A549 (cell line): ENCODE results near the gene BRD3OS. TPM values are rescaled to one million over a fixed set of nuclear protein-coding genes. Genes with fewer than 3 reads are reported as not detected.
A peak's percentile ranks its signal among the peaks of the same experiment; 100 is the strongest.

ENCODE experiments used
- ATAC-seq, 2 experiments: fragments of 200-7000 bp in 1 of 2; fragments of >200 bp in 1 of 2; cut with Nextera tagmentation in 1 of 2; cut with Tn5 transposase in 1 of 2; 3 replicates each; pipeline versions ENCODE4 v1.8.0 to v1.9.1; 2018 to 2020; ENCODE audit warnings: mild to moderate bottlenecking in 1 of 2, moderate library complexity in 1 of 2
- CTCF ChIA-PET: fragments of 300-600 bp; sonication (Branson Sonifier 250); formaldehyde crosslinking; extraction: SDS; loops from one replicate; lab custom pipeline; 2021; ENCODE audit warnings: antibody characterized with exemption, inconsistent platforms; lab: Yijun Ruan, JAX
- POLR2A ChIA-PET: fragments of 350-600 bp; formaldehyde crosslinking; extraction: SDS; loops from one replicate; lab custom pipeline; 2021; ENCODE audit warnings: antibody characterized with exemption, inconsistent platforms; lab: Yijun Ruan, JAX
- DNase-seq, 2 experiments: peaks; one replicate each; pipeline versions ENCODE4 v3.0.0 to v3.0.0-alpha.2; 2011 to 2016; ENCODE audit warnings: low read depth in 1 of 2, low spot score in 1 of 2
- FAIRE-seq: peaks from 2 replicates; lab custom pipeline; 2011; peaks lifted over from hg19 to GRCh38; lab: Jason Lieb, UNC
- H3K27ac ChIP-seq, 2 experiments: fragments of >200 bp; sonication (Bioruptor Twin); formaldehyde crosslinking; 3 replicates each; pipeline ENCODE4 v1.5.1; 2016 to 2017
- H3K4me1 ChIP-seq: fragments of >200 bp; sonication (Bioruptor Twin); formaldehyde crosslinking; 3 replicates; pipeline ENCODE4 v1.6.1; 2016
- H3K4me2 ChIP-seq: fragments of >200 bp; sonication (Bioruptor Twin); formaldehyde crosslinking; 3 replicates; pipeline ENCODE4 v1.6.1; 2016
- H3K4me3 ChIP-seq: fragments of >200 bp; sonication (Bioruptor Twin); formaldehyde crosslinking; 3 replicates; pipeline ENCODE4 v1.5.1; 2016
- H3K9me3 ChIP-seq: fragments of >200 bp; sonication (Bioruptor Twin); formaldehyde crosslinking; 3 replicates; pipeline ENCODE4 v1.6.1; 2016
- ATOH8 ChIP-seq: fragments of 250-450 bp; sonication (Bioruptor Pico); IDR thresholded peaks from 2 replicates; pipeline ENCODE4 v1.5.0; 2020; ENCODE audit warnings: low read depth, mild to moderate bottlenecking, moderate library complexity
- MYC ChIP-seq: IDR thresholded peaks from 2 replicates; pipeline ENCODE4 v1.6.1; 2012; ENCODE audit warnings: mild to moderate bottlenecking, inconsistent platforms, low read length, improper control_type of control experiment, borderline replicate concordance
- PBX3 ChIP-seq: IDR thresholded peaks from 2 replicates; pipeline ENCODE4 v1.6.1; 2012
- POLR2AphosphoS2 ChIP-seq: conservative IDR thresholded peaks from 2 replicates; pipeline ENCODE4 v1.6.1; 2012; ENCODE audit warnings: low read length, improper control_type of control experiment, inconsistent platforms
- RAD21 ChIP-seq, 2 experiments: fragments of >200 bp in 1 of 2; sonication (Bioruptor Twin) in 1 of 2; formaldehyde crosslinking in 1 of 2; IDR thresholded peaks in 1 of 2; conservative IDR thresholded peaks in 1 of 2; 2 replicates in 1 of 2; 3 replicates in 1 of 2; pipeline ENCODE4 v1.6.1; 2012 to 2018; ENCODE audit warnings: inconsistent platforms in 1 of 2
- TP53 ChIP-seq: fragments of 250-450 bp; sonication (Bioruptor Pico); IDR thresholded peaks from 2 replicates; pipeline ENCODE4 v1.5.0; 2021; ENCODE audit warnings: mild to moderate bottlenecking, moderate library complexity
- ZC3H11A ChIP-seq: fragments of 450-650 bp; IDR thresholded peaks from 2 replicates; pipeline ENCODE4 v1.6.1; 2014; ENCODE audit warnings: antibody characterized with exemption, mild to moderate bottlenecking
- WGBS: methylation state at CpG from one replicate; pipeline ENCODE4 v1.1.6; 2017; ENCODE audit errors: missing lambda C conversion rate; 5-methylcytosine and 5-hydroxymethylcytosine counted together
- polyA plus RNA-seq, 4 experiments: library from polyadenylated mRNA; depleted of rRNA in 3 of 4; stranded (reverse); fragments of >200 nt; fragmentation: RNase III in 1 of 4; extraction: RNeasy Plus Mini Kit Qiagen cat#74134 plus additional on column Dnase treatment in 1 of 4; gene quantifications; 2 replicates in 3 of 4; 3 replicates in 1 of 4; pipeline ENCODE4 v1.2.3, GENCODE V29; 2011 to 2017

Gene BRD3OS
- polyA plus RNA-seq, 2 of the 4 experiments (the other 2 are of a cell fraction) = 10.4 to 10.8 TPM

DNA sequence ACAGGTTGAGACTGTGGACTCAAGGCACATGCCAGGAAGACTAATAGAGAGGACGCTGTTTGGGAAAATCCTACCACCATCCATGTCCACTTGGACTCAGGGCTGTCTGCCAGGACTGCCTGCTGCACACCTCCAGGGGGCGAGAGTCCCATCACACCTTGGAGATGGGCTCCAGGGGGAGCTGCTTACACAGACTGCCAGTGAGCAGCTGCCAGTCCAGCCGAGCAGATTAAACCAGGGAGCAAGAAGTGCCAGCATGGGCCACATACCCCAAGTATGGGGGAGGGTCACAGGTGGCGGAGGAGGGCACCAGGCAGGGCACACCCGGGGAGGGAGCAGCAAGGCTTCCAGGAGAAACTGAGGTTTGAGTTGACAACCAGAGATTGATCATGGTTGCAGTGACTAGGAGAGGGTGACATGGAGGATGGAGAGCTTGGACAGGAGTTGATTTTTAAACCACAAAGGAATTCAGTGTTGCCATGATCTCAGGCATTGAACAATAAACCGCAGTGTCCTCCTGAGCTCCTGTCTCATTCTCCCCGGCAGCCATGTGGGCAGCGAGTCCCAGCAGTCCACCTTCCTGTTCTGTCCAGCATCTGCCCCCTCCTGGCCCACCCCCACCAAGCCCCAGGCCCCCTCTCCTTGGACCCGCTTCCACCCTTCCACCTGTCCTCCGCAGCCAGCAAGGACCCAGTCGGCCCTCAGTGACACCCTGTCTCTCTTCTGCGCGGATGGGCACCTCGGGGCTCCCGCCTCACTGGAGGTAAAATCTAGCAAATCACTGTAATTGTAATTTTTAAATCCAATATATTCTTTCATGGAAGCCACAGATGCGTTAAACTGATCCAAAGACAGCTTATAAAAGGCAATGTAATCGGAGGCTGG lies 30.0 kb upstream of the BRD3OS start:
- peak; percentile 15 to 31; a peak in 3 of 6 replicates for ATAC-seq
- ChIA-PET POLR2A (interaction anchor here (2.2 kb wide), 1 partner anchor 213 kb away, joined by 9 read pairs; no protein-coding TSS in a partner anchor), CTCF (interaction anchor here (0.6 to 5.5 kb wide), 60 partner anchors 10 to 621 kb away, joined by 3 to 348 read pairs (median 4); partner anchors contain the start of genes BRD3OS and DBH)
- WGBS = 45% methylated on average over 15 of the region's 17 CpGs
- TF ChIP-seq RAD21 (conservative IDR thresholded peaks at IDR 0.05 in 1 of 2, IDR thresholded peaks at IDR 0.05 in 1 of 2) (peak in 1 of 2 experiments; percentile 43; a peak in 2 of 5 replicates), TP53 (CRISPR knock-in tag) (0 out of 2 replicates have a peak, but pooled peaks have one; percentile 48), PBX3 (no peak)
- no peak for FAIRE-seq
- Histone ChIP-seq H3K4me3 (no peak overlapping the region), H3K4me1 (peaks cover 24% of the 10 kb centered on the region), H3K27ac (no peak overlapping the region), H3K9me3 (no peaks in the 10 kb centered on the region), H3K4me2 (no peak overlapping the region)
- peak; percentile 71 to 72 for DNase-seq

- CTCF ChIA-PET = interaction anchor here (3.9 to 5.5 kb wide), 5 partner anchors 9 to 215 kb away, joined by 39 to 348 read pairs (median 68); partner anchors contain the start of gene BRD3OS
- Histone ChIP-seq H3K27ac (no peak overlapping the region), H3K4me2 (no peak overlapping the region), H3K9me3 (no peaks in the 10 kb centered on the region), H3K4me3 (no peak overlapping the region), H3K4me1 (peaks cover 19% of the 10 kb centered on the region)
- no peak for TF ChIP-seq POLR2AphosphoS2
- no peak for DNase-seq
- FAIRE-seq = no peak
- POLR2A ChIA-PET = no interaction called here
- WGBS = 48% methylated on average over 24 of the region's 24 CpGs
- ATAC-seq = no peak
Observed at GRCh38 chr9:133996531-133997520, 28.5 kb upstream of the BRD3OS start.

DNA sequence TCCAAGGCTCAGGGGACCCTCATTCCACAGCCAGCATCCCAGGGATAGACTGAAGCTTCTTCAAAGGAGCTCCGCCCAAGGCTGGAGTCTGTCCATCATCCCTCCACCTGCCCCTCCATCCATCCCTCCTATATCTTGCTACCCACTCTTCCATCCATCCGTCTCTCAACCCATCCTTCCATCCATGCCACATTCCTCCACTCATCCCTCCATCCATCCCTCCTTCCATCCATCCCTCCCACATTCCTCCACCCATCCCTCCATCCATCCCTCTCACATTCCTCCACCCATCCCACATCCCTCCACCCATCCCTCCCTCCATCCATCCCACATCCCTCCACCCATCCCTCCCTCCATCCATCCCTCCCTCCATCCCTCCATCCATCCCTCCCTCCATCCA lies 27.7 kb upstream of the BRD3OS start:
- no peak for FAIRE-seq
- ATAC-seq = no peak
- Histone ChIP-seq H3K4me3 (no peak overlapping the region), H3K4me1 (peaks cover 19% of the 10 kb centered on the region), H3K9me3 (no peaks in the 10 kb centered on the region), H3K27ac (no peak overlapping the region), H3K4me2 (no peak overlapping the region)
- ChIA-PET CTCF (interaction anchor here (5.4 to 5.5 kb wide), 2 partner anchors 201 to 216 kb away, joined by 188 to 348 read pairs; no protein-coding TSS in a partner anchor), POLR2A (no interaction called here)
- TF ChIP-seq MYC (no peak), ATOH8 (CRISPR knock-in tag) (no peak)
- 42% methylated on average over 2 of the region's 2 CpGs for WGBS
- no peak for DNase-seq

DNA sequence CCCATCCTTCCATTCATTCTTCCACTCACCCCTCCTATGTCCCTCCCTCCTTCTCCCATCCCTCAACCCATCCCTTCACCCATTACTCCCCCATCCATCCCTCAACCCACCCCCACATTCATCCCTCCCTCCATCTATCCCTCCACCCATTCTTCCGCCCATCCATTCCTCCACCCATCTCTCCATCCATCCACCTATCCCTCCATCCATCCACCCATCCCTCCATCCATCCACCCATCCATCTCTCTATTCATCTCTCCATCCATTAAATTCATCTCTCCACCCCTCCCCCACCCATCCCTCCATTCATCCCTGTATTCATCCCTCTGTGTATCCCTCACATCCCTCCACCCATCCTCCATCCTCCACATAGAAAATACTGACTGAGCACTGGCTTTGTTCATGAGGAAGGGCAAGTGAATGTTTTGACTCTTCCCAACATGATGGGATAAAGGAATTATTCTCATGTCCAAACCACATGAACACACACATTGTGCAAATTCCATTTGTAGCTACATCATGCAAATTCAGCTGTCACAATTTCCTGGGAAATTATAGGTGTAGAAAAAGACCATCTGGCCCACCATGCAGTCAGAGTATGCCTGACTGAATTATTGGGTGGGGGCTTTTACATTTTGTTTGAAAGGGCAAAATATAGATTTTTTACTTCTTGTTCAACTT lies 26.2 kb upstream of the BRD3OS start:
- FAIRE-seq = no peak
- no peak overlapping the region for H3K27ac ChIP-seq
- H3K4me3 ChIP-seq = no peak overlapping the region
- POLR2A ChIA-PET = no interaction called here
- H3K4me2 ChIP-seq = no peak overlapping the region
- 75% methylated on average over 1 of the region's 1 CpG for WGBS
- DNase-seq = no peak
- H3K9me3 ChIP-seq = no peaks in the 10 kb centered on the region
- peaks cover 13% of the 10 kb centered on the region for H3K4me1 ChIP-seq
- TF ChIP-seq ZC3H11A = no peak
- CTCF ChIA-PET = interaction anchor here (1.2 to 1.6 kb wide), 2 partner anchors 38 to 218 kb away, joined by 3 to 10 read pairs; no protein-coding TSS in a partner anchor
- no peak for ATAC-seq
